Prostate gland (tissue), 2 donors: Measurements from ENCODE around the gene TMEM154. TPM values are rescaled to one million over a fixed set of nuclear protein-coding genes. Genes with fewer than 3 reads are reported as not detected.

Experiments
- DNase-seq: peaks from one replicate; pipeline ENCODE4 v3.0.0-alpha.2; 2019; ENCODE audit warnings: low spot score
- H3K27ac ChIP-seq, 2 donors: fragments of 200-600 bp; sonication (generic); 2 replicates each; pipeline ENCODE4 v1.5.1; 2017 to 2019
- H3K27me3 ChIP-seq: fragments of 200-600 bp; sonication (generic); replicated peaks from 2 replicates; pipeline ENCODE4 v1.5.1; 2019; ENCODE audit not compliant: insufficient read depth
- H3K36me3 ChIP-seq, 2 donors: fragments of 200-600 bp; sonication (generic); 1 replicate in 1 of 2; 2 replicates in 1 of 2; pipeline versions ENCODE4 v1.5.1 to v1.8.1; 2017 to 2019
- H3K4me1 ChIP-seq: fragments of 200-600 bp; sonication (generic); replicated peaks from 2 replicates; pipeline ENCODE4 v1.5.1; 2019
- H3K4me3 ChIP-seq, 2 donors: fragments of 200-600 bp; sonication (generic); 2 replicates each; pipeline ENCODE4 v1.5.1; 2017 to 2019
- H3K9me3 ChIP-seq: fragments of 200-600 bp; sonication (generic); 2 replicates; pipeline ENCODE4 v1.5.1; 2017
- CTCF ChIP-seq, 4 experiments: fragments of 200-600 bp in 2 of 4; fragments of 450-650 bp in 2 of 4; sonication (generic) in 2 of 4; IDR thresholded peaks; 1 replicate in 3 of 4; 2 replicates in 1 of 4; pipeline ENCODE4 v1.5.1; 2016 to 2019; ENCODE audit warnings: antibody characterized with exemption in 4 of 4, mild to moderate bottlenecking in 2 of 4, moderate library complexity in 2 of 4
- POLR2A ChIP-seq: fragments of 450-650 bp; IDR thresholded peaks from one replicate; pipeline ENCODE4 v1.6.1; 2016; ENCODE audit warnings: antibody characterized with exemption, mild to moderate bottlenecking
- POLR2AphosphoS5 ChIP-seq: sonication (generic); formaldehyde crosslinking; IDR thresholded peaks from one replicate; pipeline ENCODE4 v1.6.1; 2017; ENCODE audit warnings: antibody characterized with exemption
- WGBS: methylation state at CpG from one replicate; pipeline ENCODE4 v1.1.5; 2018; 5-methylcytosine and 5-hydroxymethylcytosine counted together
- intact Hi-C: fragments of 100-400 bp; cut with DNase I; formaldehyde crosslinking; loops from one replicate; pipeline ENCODE4 v1.14.2; 2022
- total RNA-seq, 2 donors: library from RNA; depleted of rRNA; stranded (reverse); fragments of >200 nt; gene quantifications; one replicate each; pipeline ENCODE4 v1.1.0, GENCODE V29; 2016

The TMEM154 gene
- total RNA-seq, 2 donors from 2014 or later: 2.6 to 2.7 TPM

GRCh38 chr4:152606753-152607152, 73.0 kb downstream of the TMEM154 start:
- Histone ChIP-seq H3K4me1 (no peaks in the 10 kb centered on the region), H3K27ac (no peak overlapping the region), H3K4me3 (no peak overlapping the region), H3K9me3 (no peaks in the 10 kb centered on the region), H3K27me3 (no peaks in the 10 kb centered on the region), H3K36me3 (no peaks in the 10 kb centered on the region)
- TF ChIP-seq CTCF (IDR thresholded peaks at IDR 0.05): no peak
- TF ChIP-seq POLR2AphosphoS5: no peak
- no peak for TF ChIP-seq POLR2A
- intact Hi-C loops: no loop called here
- 18% methylated on average over 8 of the region's 8 CpGs for WGBS
- DNase-seq: no peak

- 76% methylated on average over 10 of the region's 10 CpGs for WGBS
- Histone ChIP-seq H3K27me3 (no peaks in the 10 kb centered on the region), H3K27ac (no peak overlapping the region), H3K4me3 (no peak overlapping the region), H3K36me3 (no peaks in the 10 kb centered on the region), H3K4me1 (no peaks in the 10 kb centered on the region), H3K9me3 (no peaks in the 10 kb centered on the region)
- intact Hi-C loops: no loop called here
- DNase-seq: no peak
- TF ChIP-seq CTCF (IDR thresholded peaks at IDR 0.05) (no peak), POLR2AphosphoS5 (no peak), POLR2A (no peak)
Measured at GRCh38 chr4:152605641-152606335, 74.0 kb downstream of the TMEM154 start.

DNA sequence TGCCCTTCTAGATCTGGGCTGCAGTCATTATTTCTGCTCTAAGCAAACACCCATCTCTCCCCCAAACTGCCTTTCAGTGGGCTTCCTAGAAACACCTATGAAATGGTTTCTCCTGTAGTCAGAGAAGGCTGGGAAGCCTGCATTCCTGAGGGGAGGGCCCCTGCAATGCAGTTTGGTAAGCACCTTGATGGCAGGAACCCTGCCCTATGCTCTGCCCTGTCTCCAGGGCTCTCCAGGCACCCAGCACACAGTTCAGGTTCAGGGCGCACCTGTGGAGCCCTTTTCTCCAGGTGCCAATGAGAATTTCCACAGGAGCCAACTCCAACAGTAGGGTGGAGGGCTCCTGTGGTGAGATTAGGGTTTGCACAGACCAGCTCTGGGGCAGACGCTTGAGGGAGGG, 74.8 kb downstream of the TMEM154 start:
- no peaks in the 10 kb centered on the region for H3K27me3 ChIP-seq
- H3K4me1 ChIP-seq: no peaks in the 10 kb centered on the region
- no peak overlapping the region for H3K27ac ChIP-seq
- H3K36me3 ChIP-seq: no peaks in the 10 kb centered on the region
- no peak overlapping the region for H3K4me3 ChIP-seq
- H3K9me3 ChIP-seq: no peaks in the 10 kb centered on the region
- WGBS: 96% methylated on average over 2 of the region's 2 CpGs
- no peak for TF ChIP-seq POLR2AphosphoS5
- no peak for TF ChIP-seq POLR2A
- TF ChIP-seq CTCF (IDR thresholded peaks at IDR 0.05): no peak
- no peak for DNase-seq
- intact Hi-C loops: no loop called here

GRCh38 chr4:152601156-152601555, 78.6 kb downstream of the TMEM154 start:
- Histone ChIP-seq H3K4me1 (no peaks in the 10 kb centered on the region), H3K27ac (no peak overlapping the region), H3K36me3 (no peaks in the 10 kb centered on the region), H3K9me3 (no peaks in the 10 kb centered on the region), H3K27me3 (no peaks in the 10 kb centered on the region), H3K4me3 (no peak overlapping the region)
- intact Hi-C loops: no loop called here
- no peak for DNase-seq
- no peak for TF ChIP-seq CTCF (IDR thresholded peaks at IDR 0.05)
- TF ChIP-seq POLR2AphosphoS5: no peak
- no peak for TF ChIP-seq POLR2A
- 41% methylated on average over 5 of the region's 5 CpGs for WGBS

- no peak for TF ChIP-seq CTCF (IDR thresholded peaks at IDR 0.05)
- no peak for TF ChIP-seq POLR2AphosphoS5
- TF ChIP-seq POLR2A: no peak
- Histone ChIP-seq H3K4me1 (no peaks in the 10 kb centered on the region), H3K27ac (no peak overlapping the region), H3K36me3 (no peaks in the 10 kb centered on the region), H3K9me3 (no peaks in the 10 kb centered on the region), H3K4me3 (no peak overlapping the region), H3K27me3 (no peaks in the 10 kb centered on the region)
- WGBS: 48% methylated on average over 1 of the region's 1 CpG
- intact Hi-C loops: no loop called here
- DNase-seq: no peak
Measured at GRCh38 chr4:152599636-152600035, 80.2 kb downstream of the TMEM154 start.
